ENCODE data around the gene FRAT1.
"Not testable (repeated sequence)": the region's sequence is repeated elsewhere in the genome, so short reads cannot be mapped to it uniquely, and the experiment has no call there.

The FRAT1 gene, protein sequence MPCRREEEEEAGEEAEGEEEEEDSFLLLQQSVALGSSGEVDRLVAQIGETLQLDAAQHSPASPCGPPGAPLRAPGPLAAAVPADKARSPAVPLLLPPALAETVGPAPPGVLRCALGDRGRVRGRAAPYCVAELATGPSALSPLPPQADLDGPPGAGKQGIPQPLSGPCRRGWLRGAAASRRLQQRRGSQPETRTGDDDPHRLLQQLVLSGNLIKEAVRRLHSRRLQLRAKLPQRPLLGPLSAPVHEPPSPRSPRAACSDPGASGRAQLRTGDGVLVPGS

DNA sequence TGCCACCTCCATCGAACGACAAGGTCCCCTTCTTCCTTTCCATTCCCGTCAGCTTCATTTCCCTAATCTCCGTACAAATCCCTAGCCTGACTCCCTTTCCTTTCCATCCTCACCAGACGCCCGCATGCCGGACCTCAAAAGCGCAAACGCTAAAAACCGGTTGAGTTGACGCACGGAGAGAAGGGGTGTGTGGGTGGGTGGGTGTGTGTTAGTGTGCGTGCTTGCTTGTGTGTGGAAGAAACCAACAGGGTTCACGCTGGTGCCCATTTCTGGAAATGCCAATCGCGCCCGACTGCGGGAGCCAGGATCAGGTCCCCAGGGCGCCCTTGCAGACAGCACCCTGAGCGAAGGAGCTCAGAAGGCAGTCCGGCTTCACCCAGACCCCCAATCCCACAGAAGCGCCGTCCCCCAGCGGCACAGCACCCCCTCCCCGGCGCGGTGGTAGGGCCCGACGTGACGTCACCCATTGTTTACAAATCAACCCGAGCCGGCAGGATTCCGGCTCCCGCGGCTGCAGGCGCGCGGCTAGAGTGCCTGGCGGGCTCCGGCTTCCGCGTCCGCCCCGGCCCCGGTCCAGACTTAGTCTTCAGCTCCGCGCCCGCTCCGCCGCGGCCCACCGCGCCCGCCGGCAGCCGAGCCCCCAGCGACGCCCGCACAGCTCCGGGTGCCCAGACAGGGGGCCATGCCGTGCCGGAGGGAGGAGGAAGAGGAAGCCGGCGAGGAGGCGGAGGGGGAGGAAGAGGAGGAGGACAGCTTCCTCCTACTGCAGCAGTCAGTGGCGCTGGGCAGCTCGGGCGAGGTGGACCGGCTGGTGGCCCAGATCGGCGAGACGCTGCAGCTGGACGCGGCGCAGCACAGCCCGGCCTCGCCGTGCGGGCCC is at the start of gene FRAT1:
Gene FRAT1 (plus strand): TSS at position 500 of the 880 bp plus-strand sequence. CDS start 183 bp downstream, at position 683.
- DNase-seq (ENCODE audit: low spot score), result peak; percentile 87

DNA sequence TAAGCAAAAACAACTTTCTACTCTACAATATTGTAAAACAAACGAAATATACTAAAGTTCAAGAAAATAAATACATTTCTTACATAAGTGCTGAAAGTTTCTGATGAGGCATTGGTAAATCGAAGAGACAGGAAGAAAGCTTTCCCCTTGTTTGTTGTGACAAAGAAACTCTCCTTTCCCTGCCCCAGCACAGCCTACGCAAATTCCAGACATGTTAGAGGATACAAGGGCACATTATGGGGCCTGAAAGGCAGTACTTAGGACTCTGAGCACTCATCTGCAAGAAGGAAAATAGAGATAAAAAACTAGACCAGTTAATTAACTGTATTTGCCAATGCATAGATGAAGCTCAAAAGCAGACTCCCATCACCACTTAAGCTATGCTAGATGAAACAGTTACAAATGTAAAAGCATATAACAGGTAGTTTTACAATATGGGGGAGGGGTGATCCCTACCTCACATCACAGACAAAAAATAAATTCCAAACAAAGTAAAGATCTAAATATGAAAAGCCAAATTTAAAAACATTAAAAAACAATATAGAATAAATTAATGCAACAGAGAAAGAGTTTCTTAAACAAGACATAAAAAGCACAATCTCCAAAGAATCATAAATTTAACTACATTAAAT is 48.4 kb upstream of the FRAT1 start:
- no peak for DNase-seq (ENCODE audit: low spot score)

DNA sequence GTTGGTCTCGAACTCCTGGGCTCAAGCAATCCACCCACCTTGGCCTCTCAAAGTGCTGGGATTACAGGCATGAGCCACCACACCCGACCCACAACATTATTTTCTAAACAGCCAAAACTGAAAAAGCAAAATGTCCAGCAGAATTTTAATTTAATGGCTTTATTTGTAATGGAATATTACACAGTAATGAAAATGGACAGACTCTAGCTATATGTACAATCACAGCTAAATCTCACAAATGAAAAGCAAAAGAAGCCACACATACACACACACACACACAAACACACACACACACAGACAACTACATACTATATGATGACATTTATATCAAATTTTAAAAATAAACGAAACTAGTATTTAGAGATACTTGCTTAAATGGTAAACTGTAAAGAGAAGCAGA is 45.4 kb upstream of the FRAT1 start:
- no peak for DNase-seq (ENCODE audit: low spot score)

DNA sequence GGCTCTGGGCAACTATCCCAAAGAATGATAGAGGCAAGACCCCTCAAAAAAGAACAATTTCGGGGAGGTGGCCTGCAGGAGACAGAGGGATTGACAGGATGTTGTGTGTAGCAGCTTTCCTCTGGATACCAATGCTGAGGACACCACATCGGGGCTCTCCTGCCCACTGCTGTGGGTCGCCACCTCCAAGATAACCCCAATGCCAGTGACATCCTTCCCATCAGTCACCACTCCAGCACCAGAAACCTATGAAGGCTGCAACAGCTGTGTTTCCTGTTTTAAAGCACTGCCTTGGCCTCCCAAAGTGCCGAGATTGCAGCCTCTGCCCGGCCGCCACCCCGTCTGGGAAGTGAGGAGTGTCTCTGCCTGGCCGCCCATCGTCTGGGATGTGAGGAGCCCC is 44.2 kb upstream of the FRAT1 start:
- DNase-seq (ENCODE audit: low spot score), result no peak

DNA sequence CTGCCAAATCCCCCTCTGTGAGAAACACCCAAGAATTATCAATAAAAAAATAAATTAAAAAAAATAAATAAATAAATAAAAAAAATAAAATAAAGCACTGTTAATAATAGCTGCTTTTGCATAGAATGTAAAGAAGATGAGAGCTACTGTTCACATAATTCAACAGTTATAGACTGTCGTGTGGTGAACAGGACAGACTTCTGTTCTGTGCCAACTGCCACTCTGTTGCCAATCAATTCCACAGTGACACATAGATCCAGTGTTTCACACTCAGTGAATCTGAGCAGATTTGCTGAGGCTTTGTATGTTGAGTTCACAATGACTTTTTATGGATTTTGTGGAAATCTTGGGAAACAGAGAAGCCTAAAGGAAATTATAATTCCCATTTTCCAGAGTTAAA is 41.5 kb upstream of the FRAT1 start:
- no peak for DNase-seq (ENCODE audit: low spot score)

DNA sequence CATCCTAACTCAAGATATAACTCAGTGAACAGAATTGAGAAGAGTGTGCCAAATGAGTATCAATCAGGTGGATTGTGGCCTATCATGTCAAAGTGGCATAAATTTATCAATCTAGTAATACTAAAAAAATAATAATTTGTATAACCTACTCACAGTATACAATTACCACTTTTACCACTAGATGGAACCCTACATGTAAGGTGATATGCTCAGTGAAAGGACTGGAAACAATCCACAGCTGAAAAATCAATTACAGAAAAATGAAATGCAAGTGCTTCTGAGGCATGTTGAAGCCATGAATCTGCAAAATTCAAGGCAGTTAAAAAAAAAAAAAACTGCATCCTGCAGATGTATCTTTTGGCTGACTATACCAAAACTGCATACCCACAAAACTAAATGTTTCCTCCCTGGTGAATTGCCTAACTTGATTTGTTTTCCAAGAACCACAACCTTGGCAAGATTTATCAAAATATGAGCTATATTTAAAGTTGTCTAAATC is 40.5 kb upstream of the FRAT1 start:
- DNase-seq (ENCODE audit: low spot score), result peak; percentile 60

DNA sequence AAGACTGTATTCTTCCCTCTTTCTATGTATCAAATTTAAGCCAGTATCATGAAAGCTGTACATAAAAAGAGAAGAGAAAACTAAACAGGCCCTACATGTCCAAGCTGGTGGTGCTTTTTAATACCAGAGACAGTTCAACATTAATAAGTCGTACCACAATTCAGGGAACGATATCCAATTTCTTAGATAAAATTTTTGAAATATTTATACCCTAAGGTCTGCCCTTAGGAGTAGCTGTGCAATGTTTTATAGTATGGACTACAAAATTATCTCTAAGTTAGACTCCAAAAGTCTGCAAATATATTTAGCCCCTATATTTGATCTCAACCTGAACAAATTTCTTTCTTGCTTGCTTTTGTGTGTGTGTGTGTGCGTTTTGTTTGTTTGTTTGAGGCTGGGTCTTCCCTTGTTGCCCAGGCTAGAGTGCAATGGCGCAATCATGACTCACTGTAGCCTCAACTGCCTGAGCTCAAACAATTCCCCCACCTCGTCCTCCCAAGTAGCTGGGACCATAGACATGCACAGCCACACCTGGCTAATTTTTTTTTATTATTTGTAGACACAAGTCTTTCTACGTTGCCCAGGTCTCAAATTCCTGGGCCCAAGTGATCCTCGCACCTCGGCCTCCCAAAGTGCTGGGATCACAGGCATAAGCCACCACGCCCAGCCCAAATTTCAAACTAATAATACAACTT is 39.8 kb upstream of the FRAT1 start:
- DNase-seq (ENCODE audit: low spot score), result no peak

DNA sequence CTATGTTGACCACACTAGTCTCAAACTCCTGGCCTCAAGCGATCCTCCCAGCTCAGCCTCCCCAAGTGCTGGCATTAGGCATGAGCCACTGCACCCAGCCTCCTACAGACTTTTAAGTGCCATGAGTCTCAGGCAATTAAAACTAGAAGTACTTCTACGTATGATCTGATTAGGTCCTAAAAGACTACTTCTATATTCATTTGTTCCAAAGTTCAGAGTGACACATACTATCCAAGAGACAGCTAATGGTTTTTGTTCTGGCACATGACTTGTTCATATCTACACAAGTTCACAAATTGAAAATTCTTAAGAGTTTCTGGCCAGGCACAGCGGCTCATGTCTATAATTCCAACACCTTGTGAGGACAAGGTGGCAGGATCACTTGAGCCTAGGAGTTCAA is 38.3 kb upstream of the FRAT1 start:
- no peak for DNase-seq (ENCODE audit: low spot score)

DNA sequence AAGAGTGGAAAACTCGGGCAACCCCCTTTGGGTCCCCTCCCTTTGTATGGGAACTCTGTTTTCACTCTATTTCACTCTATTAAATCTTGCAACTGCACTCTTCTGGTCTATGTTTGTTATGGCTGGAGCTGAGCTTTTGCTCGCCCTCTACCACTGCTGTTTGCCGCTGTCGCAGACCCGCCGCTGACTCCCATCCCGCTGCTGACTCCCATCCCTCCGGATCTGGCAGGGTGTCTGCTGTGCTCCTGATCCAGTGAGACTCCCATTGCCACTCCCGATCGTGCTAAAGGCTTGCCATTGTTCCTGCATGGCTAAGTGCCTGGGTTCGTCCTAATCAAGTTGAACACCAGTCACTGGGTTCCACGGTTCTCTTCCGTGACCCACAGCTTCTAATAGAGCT is 29.0 kb upstream of the FRAT1 start:
- DNase-seq (ENCODE audit: low spot score), result not testable (repeated sequence)

DNA sequence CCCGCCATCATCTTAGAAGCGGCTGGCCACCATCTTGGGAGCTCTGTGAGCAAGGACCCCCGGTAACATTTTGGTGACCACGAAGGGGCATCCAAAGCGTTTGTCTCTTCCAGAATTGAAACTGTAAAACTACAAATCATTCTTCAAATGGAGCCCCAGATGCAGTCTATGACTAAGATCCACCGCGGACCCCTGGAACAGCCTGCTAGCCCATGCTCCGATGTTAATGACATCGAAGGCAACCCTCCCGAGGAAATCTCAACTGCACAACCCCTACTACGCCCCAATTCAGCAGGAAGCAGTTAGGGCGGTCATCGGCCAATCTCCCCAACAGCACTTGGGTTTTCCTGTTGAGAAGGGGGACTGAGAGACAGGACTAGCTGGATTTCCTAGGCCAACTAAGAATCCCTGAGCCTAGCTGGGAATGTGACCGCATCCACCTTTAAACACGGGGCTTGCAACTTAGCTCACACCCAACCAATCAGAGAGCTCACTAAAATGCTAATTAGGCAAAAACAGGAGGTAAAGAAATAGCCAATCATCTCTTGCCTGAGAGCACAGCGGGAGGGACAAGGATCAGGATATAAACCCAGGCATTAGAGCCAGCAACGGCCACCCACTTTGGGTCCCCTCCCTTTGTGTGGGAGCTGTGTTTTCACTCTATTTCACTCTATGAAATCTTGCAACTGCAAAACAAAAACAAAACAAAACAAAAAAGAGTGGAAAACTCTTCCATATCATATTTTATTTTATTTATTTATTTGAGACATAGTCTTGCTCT is 28.3 kb upstream of the FRAT1 start:
- DNase-seq (ENCODE audit: low spot score), result not testable (repeated sequence)

DNA sequence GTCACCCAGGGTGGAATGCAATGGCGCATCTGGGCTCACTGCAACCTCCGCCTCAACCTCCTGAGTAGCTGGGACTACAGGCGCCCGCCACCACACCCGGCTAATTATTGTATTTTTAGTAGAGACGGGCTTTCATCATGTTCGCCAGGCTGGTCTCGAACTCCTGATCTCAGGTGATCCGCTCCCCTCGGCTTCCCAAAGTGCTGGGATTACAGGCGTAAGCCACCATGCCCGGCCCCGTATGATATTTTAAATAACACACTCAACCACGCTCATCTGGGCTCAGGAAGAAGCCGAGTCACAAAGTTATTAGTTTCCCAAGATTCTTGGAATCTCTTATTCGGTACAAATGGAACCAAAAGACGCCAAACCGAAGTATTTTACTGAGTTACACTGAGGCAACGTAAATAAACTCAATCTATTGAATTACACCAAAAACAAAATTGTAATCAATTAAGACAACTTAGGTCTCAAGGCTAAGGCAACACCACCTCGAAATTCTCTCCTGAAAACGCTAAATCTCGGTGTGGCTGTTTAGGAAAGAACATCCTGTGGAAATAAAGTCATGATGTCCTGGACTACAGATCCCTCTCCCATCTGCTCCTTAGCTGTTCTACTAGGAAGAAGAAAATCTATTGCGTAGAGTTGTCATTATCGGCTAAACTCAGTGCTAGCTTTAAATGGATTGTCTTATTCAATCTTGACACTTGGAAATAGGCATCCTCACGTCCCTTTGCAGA is 27.5 kb upstream of the FRAT1 start:
- no peak for DNase-seq (ENCODE audit: low spot score)

DNA sequence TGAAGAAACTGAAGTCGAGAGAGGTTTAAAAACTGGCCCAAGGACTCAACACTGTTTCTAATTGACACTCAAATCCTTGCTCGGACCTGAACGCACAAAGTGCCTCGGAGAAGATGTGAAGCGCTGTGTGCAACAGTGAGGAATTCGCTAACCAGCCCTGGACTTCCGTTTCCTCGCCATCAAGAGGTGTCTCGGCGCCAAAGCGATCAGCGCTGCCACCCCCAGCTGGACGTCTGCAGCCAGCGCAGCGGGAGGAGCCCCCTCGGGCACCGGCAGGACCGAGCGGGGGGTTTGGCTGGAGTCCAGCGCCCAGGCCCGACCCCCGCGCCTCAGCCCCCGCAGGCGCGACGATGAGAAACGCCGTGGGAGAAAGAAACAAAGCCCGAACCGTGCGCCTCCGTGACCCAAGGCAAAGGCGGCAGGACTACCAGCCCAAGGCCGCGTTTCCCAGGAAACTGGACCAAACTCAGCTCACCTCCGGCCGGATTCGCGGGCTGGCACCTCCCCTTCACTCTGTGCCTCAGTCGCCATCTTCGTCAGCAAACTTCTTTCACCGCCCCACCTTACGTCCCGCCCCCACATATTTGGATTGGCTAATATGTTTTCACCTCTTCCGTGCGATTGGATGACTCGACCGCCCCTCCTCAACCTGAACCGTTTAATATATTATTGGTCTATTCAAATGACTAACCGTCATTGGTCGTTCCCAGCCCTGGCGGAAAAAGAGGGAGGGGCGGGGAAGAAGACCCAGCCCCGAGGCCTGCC is 26.8 kb upstream of the FRAT1 start, which contains the start of gene ARHGAP19:
Gene ARHGAP19 (minus strand): TSS at position 541 of the 765 bp plus-strand sequence. CDS start 10 bp downstream, at position 531.
- peak; percentile 98 for DNase-seq (ENCODE audit: low spot score)

DNA sequence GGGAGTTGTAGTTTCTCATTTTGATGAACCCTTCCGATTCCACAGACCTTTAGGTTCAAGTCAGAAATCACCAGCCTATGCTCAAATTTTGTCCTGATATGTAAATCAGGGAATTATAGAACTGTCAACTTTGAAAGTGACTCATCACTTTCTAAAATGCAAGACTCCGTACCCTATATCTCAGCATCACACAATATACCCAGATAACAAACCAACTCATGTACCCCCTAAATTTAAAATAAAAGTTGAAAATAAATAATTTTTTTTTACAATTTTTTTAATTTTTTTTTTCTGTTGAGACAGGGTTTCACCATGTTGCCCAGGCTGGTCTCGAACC is 26.2 kb upstream of the FRAT1 start:
- no peak for DNase-seq (ENCODE audit: low spot score)

DNA sequence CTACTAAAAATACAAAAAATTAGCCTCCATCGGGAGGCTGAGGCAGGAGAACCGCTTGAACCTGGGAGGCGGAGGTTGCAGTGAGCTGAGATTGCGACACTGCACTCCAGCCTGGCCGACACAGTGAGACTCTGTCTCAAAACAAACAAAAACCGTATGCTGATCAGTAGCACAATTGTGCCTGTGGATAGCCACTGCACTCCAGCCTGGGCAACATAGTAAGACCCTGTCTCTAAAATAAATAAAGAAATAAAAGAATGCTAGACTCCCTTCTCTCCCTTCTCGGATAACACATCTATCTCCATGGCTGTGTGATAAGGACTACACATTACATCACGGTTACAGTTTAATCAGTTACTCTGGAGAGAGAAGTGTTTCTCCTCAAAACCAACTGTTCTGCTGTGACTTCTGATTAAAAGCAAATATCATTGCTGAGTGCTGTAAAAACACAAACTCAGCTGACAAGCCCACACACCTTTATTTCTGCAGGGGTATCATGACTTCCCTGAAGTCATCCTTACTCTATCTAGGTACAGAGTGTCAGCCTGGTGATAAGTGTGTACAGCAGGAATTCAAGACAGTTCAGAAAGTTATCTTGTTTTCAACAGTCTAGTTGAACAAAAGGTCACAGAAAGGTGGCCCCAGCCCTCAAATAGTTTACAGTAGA is 21.4 kb upstream of the FRAT1 start:
- no peak for DNase-seq (ENCODE audit: low spot score)

DNA sequence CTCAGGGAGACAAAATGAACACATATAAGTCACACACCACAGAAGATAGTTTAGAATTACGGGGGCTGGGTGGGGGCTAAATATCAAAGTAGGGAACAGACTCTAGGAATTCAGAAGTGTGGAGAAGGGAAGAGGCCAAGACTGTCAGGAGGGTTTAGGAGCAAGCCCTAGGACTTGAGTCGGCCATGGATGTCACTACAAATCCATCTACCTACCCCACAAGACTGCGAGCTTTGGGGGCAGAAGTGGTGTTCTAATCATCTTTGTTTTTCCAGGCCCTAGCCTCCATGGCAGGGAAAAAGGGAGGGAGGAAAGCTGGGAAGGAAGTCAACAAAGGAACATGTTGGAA is 20.9 kb upstream of the FRAT1 start:
- DNase-seq (ENCODE audit: low spot score), result no peak

DNA sequence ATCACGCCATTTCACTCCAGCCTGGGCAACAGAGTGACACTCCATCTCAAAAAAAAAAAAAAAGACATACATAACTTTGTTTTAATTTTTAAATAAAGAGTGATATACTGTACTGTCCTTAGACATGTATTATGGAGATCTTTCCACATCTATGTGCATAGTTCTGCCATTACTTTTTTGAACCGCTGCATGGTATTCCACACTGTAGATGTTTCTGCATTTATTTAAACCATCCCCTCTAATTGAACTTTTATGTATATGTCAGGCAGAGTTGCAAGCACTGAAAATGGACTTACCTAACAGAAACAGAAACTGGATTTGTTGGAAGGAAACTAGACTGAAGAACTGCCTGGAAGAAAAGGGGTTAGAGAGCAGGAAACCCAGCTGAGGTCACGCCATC is 18.1 kb upstream of the FRAT1 start:
- no peak for DNase-seq (ENCODE audit: low spot score)

DNA sequence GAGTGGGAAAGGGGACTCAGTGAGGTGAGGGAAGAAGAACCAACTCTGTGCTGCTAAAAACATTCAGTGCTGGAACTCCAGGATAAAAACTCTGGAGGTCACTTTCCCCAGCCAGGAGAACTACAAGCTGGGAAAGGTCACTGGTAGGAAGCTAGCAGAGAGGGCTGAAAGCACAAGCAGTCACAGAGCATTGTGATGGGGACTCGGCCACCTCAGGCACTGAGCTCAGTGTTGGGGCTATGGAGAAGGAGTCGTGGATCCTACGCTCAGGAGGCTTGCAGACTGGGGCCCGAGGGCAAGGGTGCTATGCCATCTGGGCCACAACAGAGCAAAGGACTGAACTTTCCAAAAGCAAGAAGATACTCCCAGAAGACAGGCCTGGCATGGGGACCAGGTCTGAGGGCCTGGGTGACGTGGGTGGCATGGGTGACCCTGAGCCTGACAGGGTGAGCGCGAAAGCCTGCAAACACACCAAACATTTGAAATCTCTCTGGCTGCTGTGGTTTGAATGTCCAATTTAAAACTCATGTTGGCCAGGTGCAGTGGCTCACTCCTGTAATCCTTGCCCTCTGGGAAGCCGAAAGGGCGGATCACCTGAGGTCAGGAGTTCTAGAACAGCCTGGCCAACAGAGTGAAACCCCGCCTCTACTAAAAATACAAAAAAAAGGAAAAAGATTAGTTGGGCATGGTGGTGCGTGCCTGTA is 16.8 kb upstream of the FRAT1 start:
- no peak for DNase-seq (ENCODE audit: low spot score)

DNA sequence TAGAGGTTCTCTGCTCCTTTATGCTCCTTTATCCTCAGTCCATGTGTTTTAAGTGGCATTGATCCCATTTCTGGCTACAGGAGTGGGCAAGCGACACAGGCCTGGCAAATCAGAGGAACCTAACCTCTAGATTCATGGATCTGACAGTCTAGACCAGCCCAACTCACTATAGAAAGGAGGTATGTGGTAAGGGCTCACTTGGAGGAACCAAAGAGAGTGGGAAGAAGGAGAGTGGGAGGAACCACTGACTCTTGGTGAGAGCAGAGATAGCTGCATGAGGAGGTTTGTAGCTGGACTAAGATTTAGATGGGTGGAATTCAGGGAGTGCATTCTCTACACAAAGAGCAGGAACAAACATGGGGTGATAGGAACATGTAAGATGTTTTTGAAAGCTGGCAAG is 11.6 kb upstream of the FRAT1 start:
- DNase-seq (ENCODE audit: low spot score), result no peak

Measured in globus pallidus (tissue), 1 donor.